Measurements from ENCODE around the gene MBD2.
"Not testable (repeated sequence)": the region's sequence is repeated elsewhere in the genome, so short reads cannot be mapped to it uniquely, and the experiment has no call there.

Gene MBD2

GRCh38 chr18:54130177-54130576 lies 94.3 kb downstream of the MBD2 start:
- H3K4me3 Mint-ChIP-seq = no peak overlapping the region
- no peaks in the 10 kb centered on the region for H3K27me3 Mint-ChIP-seq
- no peak overlapping the region for H3K27ac Mint-ChIP-seq
- H3K4me1 Mint-ChIP-seq (ENCODE audit: low read depth) = no peaks in the 10 kb centered on the region
- peaks cover 2% of the 10 kb centered on the region for H3K36me3 Mint-ChIP-seq
- no peaks in the 10 kb centered on the region for H3K9me3 Mint-ChIP-seq (ENCODE audit: low read depth)

DNA sequence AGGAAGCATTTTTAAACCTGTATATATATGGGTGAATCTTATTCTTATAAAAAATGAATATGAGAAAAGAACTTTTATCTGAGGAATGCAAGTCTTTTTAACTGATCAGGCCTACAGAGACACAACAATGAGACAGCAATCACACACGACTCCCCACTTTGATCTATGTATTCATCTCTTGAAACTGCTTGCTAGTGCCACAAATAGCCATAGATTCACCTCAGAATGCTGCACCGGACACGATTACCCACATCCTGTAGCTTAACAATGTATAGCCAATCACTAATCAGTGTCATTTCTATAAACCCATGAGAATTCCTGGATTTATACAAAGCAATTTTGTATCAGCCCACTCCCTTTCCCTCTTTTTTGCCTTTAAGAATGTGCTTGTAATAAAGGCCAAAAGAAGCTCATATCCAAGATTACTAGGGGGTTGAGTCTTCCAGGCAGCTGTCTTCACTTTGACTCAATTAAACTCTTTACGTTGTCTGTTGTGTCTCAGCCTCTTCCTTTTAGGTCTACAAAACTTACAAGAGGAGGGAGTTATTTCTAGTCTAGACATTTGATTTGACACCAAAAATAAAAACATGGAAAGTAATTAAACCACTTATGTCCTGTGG lies 94.9 kb downstream of the MBD2 start:
- Mint-ChIP-seq H3K9me3 (ENCODE audit: low read depth) (no peaks in the 10 kb centered on the region), H3K27me3 (no peaks in the 10 kb centered on the region), H3K4me1 (ENCODE audit: low read depth) (no peaks in the 10 kb centered on the region), H3K27ac (peak overlapping the region; percentile 6), H3K36me3 (peaks cover 2% of the 10 kb centered on the region), H3K4me3 (no peak overlapping the region)

DNA sequence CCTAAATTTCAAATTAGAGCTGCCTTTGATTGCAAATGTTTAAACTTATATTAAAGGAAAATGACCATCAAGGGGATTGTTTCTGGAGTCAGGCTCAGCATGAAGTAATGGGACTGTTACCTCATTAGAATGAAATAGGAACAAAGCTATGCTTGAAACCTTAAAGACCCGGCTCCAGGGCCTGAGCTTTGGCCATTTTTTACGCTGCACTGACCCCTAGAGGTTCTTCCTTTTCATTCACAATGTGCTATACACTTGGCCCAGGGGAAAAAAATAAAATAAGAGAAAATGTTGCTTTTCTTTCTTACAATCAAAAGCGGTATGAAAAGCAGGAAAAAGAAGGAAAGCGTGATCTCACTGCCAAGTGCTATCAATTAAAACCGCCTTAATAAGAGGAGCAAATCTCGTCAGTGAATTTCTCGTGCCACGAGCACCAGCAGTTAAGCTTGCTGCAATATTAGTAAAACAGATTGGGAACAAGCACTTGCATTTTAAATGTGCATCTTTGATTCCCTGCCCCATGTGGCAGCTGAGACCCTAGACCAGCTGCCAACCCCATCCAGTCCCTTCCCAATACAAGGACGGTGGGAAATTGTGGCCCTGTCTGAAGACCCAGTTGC lies 96.6 kb downstream of the MBD2 start:
- H3K27ac Mint-ChIP-seq = no peak overlapping the region
- no peak overlapping the region for H3K4me3 Mint-ChIP-seq
- H3K36me3 Mint-ChIP-seq = peaks cover 2% of the 10 kb centered on the region
- H3K4me1 Mint-ChIP-seq (ENCODE audit: low read depth) = no peaks in the 10 kb centered on the region
- no peaks in the 10 kb centered on the region for H3K27me3 Mint-ChIP-seq
- H3K9me3 Mint-ChIP-seq (ENCODE audit: low read depth) = no peaks in the 10 kb centered on the region

DNA sequence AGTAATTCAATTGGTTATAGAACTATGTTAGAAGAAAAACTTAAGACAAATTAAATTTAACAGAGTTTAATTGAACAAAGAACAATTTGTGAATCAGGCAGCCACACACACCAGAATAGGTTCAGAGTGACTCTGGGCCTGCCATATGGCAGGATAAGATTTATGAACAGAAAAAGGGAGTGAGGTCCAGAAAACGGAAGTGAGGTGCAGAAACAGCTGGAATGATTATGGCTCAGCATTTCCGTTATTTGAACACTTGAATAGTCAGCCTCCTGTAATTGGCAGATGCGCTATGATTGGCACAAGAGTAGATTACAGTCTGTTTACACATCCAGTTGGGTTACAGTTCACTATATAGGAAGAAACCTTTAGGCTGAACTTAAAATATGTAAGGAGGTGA lies 99.0 kb downstream of the MBD2 start:
- Mint-ChIP-seq H3K36me3 (no peaks in the 10 kb centered on the region), H3K4me1 (ENCODE audit: low read depth) (no peaks in the 10 kb centered on the region), H3K9me3 (ENCODE audit: low read depth) (no peaks in the 10 kb centered on the region), H3K27ac (no peak overlapping the region), H3K4me3 (no peak overlapping the region), H3K27me3 (no peaks in the 10 kb centered on the region)

- not testable (repeated sequence) for H3K27ac Mint-ChIP-seq; H3K4me3 Mint-ChIP-seq; H3K4me1 Mint-ChIP-seq (ENCODE audit: low read depth); H3K27me3 Mint-ChIP-seq; H3K36me3 Mint-ChIP-seq; H3K9me3 Mint-ChIP-seq (ENCODE audit: low read depth)
Observed at GRCh38 chr18:54123720-54124440, 100.6 kb downstream of the MBD2 start.

- no peaks in the 10 kb centered on the region for H3K36me3 Mint-ChIP-seq
- no peaks in the 10 kb centered on the region for H3K27me3 Mint-ChIP-seq
- no peaks in the 10 kb centered on the region for H3K9me3 Mint-ChIP-seq (ENCODE audit: low read depth)
- no peak overlapping the region for H3K27ac Mint-ChIP-seq
- H3K4me1 Mint-ChIP-seq (ENCODE audit: low read depth) = peaks cover 2% of the 10 kb centered on the region
- peak overlapping the region; percentile 36 for H3K4me3 Mint-ChIP-seq
Observed at GRCh38 chr18:54119524-54120019, 104.9 kb downstream of the MBD2 start.

DNA sequence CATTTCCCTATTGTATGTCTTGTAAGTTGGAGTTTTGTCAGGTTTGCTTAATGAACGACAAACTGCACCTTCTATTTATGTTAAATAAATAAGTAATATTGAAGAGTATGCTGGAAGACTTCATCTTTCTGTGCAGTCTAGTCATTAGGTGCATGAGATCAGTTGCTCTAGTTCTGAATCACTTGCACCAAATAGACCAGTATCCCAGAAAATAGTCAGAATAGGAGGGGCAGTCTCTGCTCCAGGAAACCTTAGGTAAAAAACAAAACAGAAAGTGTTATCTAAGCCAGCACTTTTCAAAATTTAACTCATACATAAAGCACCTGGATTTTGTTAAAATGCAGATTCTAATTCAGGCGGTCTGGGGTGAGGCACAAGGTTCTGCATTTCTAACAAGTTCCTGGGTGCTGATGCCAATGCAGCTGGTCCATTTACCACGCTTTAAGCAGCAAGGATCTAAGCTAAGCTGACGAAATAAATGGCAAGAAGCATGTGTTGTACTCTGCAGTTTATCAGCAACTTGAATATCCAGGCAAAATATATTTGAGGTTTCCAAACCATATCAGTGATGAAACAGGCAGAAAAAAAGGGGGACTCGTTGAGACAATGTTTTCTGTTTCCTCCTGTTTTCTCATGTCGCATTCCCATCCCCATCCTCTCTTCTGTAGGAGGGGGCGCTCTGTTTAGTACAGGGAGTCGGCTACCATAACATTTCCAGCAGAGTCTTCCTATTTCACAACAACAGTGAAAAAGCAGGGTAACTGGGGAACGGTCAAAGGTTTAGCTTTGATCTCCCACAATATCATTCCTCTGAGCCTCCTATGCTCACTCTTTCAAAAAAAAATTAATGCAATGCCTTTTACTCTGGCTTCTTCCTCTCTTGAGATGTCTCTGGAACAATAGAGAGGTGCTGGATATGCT lies 106.4 kb downstream of the MBD2 start:
- H3K4me3 Mint-ChIP-seq = no peak overlapping the region
- H3K4me1 Mint-ChIP-seq (ENCODE audit: low read depth) = peaks cover 2% of the 10 kb centered on the region
- no peaks in the 10 kb centered on the region for H3K36me3 Mint-ChIP-seq
- H3K9me3 Mint-ChIP-seq (ENCODE audit: low read depth) = no peaks in the 10 kb centered on the region
- H3K27me3 Mint-ChIP-seq = no peaks in the 10 kb centered on the region
- no peak overlapping the region for H3K27ac Mint-ChIP-seq

GRCh38 chr18:54116541-54117257 lies 107.8 kb downstream of the MBD2 start:
- peaks cover 2% of the 10 kb centered on the region for H3K4me1 Mint-ChIP-seq (ENCODE audit: low read depth)
- peaks cover under 1% of the 10 kb centered on the region for H3K27me3 Mint-ChIP-seq
- H3K36me3 Mint-ChIP-seq = no peaks in the 10 kb centered on the region
- H3K27ac Mint-ChIP-seq = no peak overlapping the region
- no peaks in the 10 kb centered on the region for H3K9me3 Mint-ChIP-seq (ENCODE audit: low read depth)
- H3K4me3 Mint-ChIP-seq = no peak overlapping the region

DNA sequence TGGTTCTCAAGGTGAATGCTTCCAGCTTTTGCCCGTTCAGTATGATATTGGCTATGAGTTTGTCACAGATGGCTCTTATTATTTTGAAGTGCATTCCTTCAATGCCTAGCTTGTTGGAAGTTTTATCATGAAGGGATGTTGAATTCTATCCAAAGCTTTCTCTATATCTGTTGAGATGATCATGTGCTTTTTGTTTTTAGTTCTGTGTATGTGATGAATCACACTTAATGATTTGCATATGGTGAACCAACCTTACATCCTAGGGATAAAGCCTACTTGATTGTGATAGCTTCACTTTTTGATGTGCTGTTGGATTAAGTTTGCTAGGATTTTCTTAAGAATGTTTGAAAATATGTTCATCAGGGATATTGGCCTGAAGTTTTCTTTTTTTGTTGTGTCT lies 112.1 kb downstream of the MBD2 start:
- H3K9me3 Mint-ChIP-seq (ENCODE audit: low read depth) = no peaks in the 10 kb centered on the region
- H3K4me3 Mint-ChIP-seq = no peak overlapping the region
- no peaks in the 10 kb centered on the region for H3K36me3 Mint-ChIP-seq
- H3K27ac Mint-ChIP-seq = no peak overlapping the region
- peaks cover 1% of the 10 kb centered on the region for H3K27me3 Mint-ChIP-seq
- no peaks in the 10 kb centered on the region for H3K4me1 Mint-ChIP-seq (ENCODE audit: low read depth)

GRCh38 chr18:54109131-54109683 lies 115.3 kb downstream of the MBD2 start:
- Mint-ChIP-seq H3K9me3 (ENCODE audit: low read depth) (no peaks in the 10 kb centered on the region), H3K4me3 (no peak overlapping the region), H3K4me1 (ENCODE audit: low read depth) (no peaks in the 10 kb centered on the region), H3K27ac (no peak overlapping the region), H3K27me3 (peaks cover 1% of the 10 kb centered on the region), H3K36me3 (no peaks in the 10 kb centered on the region)

DNA sequence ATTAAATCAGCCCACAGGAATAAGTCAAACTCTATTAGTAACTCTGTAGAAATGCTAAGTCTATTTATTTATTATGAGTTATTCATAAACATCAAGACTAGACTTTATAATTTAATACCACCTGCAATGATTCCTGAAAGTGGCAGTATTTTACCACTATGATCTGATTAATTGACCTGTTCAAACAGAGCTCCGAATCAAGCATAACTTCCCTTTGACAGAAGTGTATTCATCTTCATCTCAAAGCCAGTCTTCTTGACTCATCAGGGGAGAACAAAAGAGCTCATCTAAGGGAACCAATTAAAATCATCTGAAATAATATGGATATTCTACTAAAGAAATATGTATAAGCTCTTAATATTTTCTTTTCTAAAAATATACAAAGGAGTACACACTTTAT lies 122.3 kb downstream of the MBD2 start:
- Mint-ChIP-seq H3K4me1 (ENCODE audit: low read depth) (no peaks in the 10 kb centered on the region), H3K27ac (no peak overlapping the region), H3K27me3 (no peaks in the 10 kb centered on the region), H3K9me3 (ENCODE audit: low read depth) (peaks cover 4% of the 10 kb centered on the region), H3K36me3 (peaks cover 5% of the 10 kb centered on the region), H3K4me3 (no peak overlapping the region)

All from activated naive CD8-positive, alpha-beta T cell (primary cell).